HepG2 (cell line): ENCODE measurements around the gene RPS2. TPM values are rescaled to one million over a fixed set of nuclear protein-coding genes. Genes with fewer than 3 reads are reported as not detected.

Experiments
- AGO1 ChIP-seq: fragments of 200-400 bp; formaldehyde crosslinking; IDR thresholded peaks from 2 replicates; pipeline ENCODE4 v1.6.1; 2017; ENCODE audit warnings: mild to moderate bottlenecking, low read depth, low read length, moderate library complexity; ENCODE audit not compliant: poor library complexity, severe bottlenecking
- ELF3 ChIP-seq: IDR thresholded peaks from 2 replicates; pipeline ENCODE4 v1.6.1; 2016; ENCODE audit warnings: missing genetic modification reagents, missing compliant biosample characterization
- HOXA9 ChIP-seq: sonication (generic); formaldehyde crosslinking; IDR thresholded peaks from 2 replicates; pipeline ENCODE4 v1.8.1; 2022; ENCODE audit warnings: missing genetic modification reagents, mild to moderate bottlenecking, moderate library complexity, borderline replicate concordance
- KLF6 ChIP-seq: IDR thresholded peaks from 2 replicates; pipeline ENCODE4 v1.8.0; 2016; ENCODE audit warnings: missing biosample characterization, missing genetic modification reagents
- LCORL ChIP-seq, 2 experiments: fragments of 450-650 bp in 1 of 2; sonication (generic) in 1 of 2; formaldehyde crosslinking in 1 of 2; IDR thresholded peaks; 2 replicates each; pipeline versions ENCODE4 v1.5.0 to v1.6.1; 2017 to 2020; ENCODE audit warnings: antibody characterized with exemption in 1 of 2, missing genetic modification reagents in 1 of 2
- MEF2D ChIP-seq: sonication (generic); formaldehyde crosslinking; IDR thresholded peaks from 2 replicates; pipeline ENCODE4 v1.5.1; 2020; ENCODE audit warnings: mild to moderate bottlenecking, missing genetic modification reagents
- RARG ChIP-seq: sonication (generic); formaldehyde crosslinking; IDR thresholded peaks from 2 replicates; pipeline ENCODE4 v1.4.0; 2020; ENCODE audit warnings: low read depth, mild to moderate bottlenecking, missing genetic modification reagents
- RBM22 ChIP-seq: fragments of 200-400 bp; formaldehyde crosslinking; optimal IDR thresholded peaks from 2 replicates; pipeline ENCODE3; 2017; ENCODE audit warnings: mild to moderate bottlenecking, low read length, moderate library complexity
- ZNF124 ChIP-seq: sonication (generic); formaldehyde crosslinking; IDR thresholded peaks from 2 replicates; pipeline ENCODE4 v1.4.0; 2020; ENCODE audit warnings: missing genetic modification reagents
- ZNF20 ChIP-seq: sonication (generic); formaldehyde crosslinking; IDR thresholded peaks from 2 replicates; pipeline ENCODE4 v1.4.0; 2020; ENCODE audit warnings: mild to moderate bottlenecking, moderate library complexity, missing genetic modification reagents
- ZNF354B ChIP-seq: sonication (generic); formaldehyde crosslinking; IDR thresholded peaks from 2 replicates; pipeline ENCODE4 v1.8.0; 2022; ENCODE audit warnings: mild to moderate bottlenecking, missing genetic modification reagents
- ZNF558 ChIP-seq: sonication (generic); formaldehyde crosslinking; IDR thresholded peaks from 2 replicates; pipeline ENCODE4 v1.9.0; 2022; ENCODE audit warnings: mild to moderate bottlenecking, missing genetic modification reagents, borderline replicate concordance
- ZNF567 ChIP-seq: sonication (generic); formaldehyde crosslinking; IDR thresholded peaks from 2 replicates; pipeline ENCODE4 v1.8.1; 2023; ENCODE audit warnings: mild to moderate bottlenecking, missing genetic modification reagents, borderline replicate concordance
- ZNF766 ChIP-seq: sonication (generic); formaldehyde crosslinking; IDR thresholded peaks from 2 replicates; pipeline ENCODE4 v1.5.0; 2020; ENCODE audit warnings: missing genetic modification reagents, borderline replicate concordance
- ZNF792 ChIP-seq: IDR thresholded peaks from 2 replicates; pipeline ENCODE4 v1.6.1; 2016
- polyA plus RNA-seq, 8 experiments: library from polyadenylated mRNA; depleted of rRNA in 3 of 8; stranded (reverse) in 7 of 8; unstranded in 1 of 8; fragments of >200 nt; fragmentation: Illumina TruSeq in 4 of 8; extraction: Trizol in 4 of 8; gene quantifications; 2 replicates each; pipeline versions ENCODE4 v1.2.1 to v1.2.3, GENCODE V29; 2011 to 2016; ENCODE audit warnings: low read depth in 4 of 8, missing spikeins in 1 of 8, mixed read lengths in 1 of 8; ENCODE audit not compliant: insufficient read depth in 1 of 8
- total RNA-seq, 5 experiments: library from RNA; depleted of rRNA; stranded (reverse); fragments of >200 nt; fragmentation: Illumina TruSeq; extraction: Trizol; gene quantifications; 2 replicates each; pipeline ENCODE4 v1.2.3, GENCODE V29; 2016; ENCODE audit warnings: low read depth in 1 of 5
- TF ChIP-seq, protein P1 (sequence below), 2 experiments: fragments of 450-650 bp in 1 of 2; sonication (generic) in 1 of 2; formaldehyde crosslinking; IDR thresholded peaks; 2 replicates each; pipeline versions ENCODE4 v1.5.0 to v1.8.0; 2020 to 2022; ENCODE audit warnings: mild to moderate bottlenecking in 1 of 2, missing genetic modification reagents in 1 of 2
- TF ChIP-seq, protein P2 (sequence below), 2 experiments: sonication (generic) in 1 of 2; formaldehyde crosslinking in 1 of 2; IDR thresholded peaks; 2 replicates each; pipeline versions ENCODE4 v1.6.1 to v1.9.0; 2014 to 2022; ENCODE audit warnings: antibody characterized with exemption in 1 of 2, borderline replicate concordance in 1 of 2, inconsistent platforms in 1 of 2, low read depth in 1 of 2, missing genetic modification reagents in 1 of 2
- TF ChIP-seq, protein P3 (sequence below): sonication (generic); formaldehyde crosslinking; IDR thresholded peaks from 2 replicates; pipeline ENCODE4 v1.5.1; 2020; ENCODE audit warnings: missing genetic modification reagents, mild to moderate bottlenecking, borderline replicate concordance
- TF ChIP-seq, protein P4 (sequence below): IDR thresholded peaks from 2 replicates; pipeline ENCODE4 v1.6.1; 2012; ENCODE audit warnings: inconsistent platforms

The RPS2 gene
- total and polyA plus RNA-seq, 2 of the 13 experiments (the other 11 are each of a cell fraction or from before 2014, with no cell fraction given): 1,908 to 4,514 TPM

DNA sequence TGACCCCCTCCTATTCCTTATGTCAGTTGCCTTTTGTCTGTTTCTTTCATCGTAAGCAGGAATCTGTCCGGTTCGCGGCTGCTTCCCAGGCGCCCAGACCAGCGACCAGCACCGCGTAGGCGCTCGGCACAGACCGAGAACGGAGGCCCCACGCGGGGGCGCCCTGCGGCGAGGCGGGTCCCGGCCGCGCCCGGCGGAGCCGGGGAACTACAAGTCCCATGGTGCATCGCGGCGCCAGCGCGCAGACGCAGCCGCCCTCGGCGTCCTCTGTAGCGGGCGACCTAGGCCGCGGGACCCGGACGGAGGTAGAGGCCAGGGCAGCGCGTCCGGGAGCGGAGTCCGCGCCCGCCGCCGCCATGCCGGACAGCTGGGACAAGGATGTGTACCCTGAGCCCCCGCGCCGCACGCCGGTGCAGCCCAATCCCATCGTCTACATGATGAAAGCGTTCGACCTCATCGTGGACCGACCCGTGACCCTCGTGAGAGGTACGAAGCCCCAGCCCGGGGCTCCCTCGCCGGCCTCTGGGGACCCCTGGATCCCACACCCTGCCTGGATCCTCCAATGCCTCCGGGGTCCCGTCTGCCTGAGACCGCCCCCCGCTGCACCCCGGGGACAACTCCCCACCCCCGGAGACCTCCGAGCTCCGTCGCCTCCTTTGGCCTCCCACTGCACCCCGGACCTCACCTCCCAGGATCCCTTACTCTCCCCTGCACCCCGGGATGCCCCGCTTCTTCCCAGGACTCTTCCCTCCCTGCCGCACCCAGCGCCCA is 5.2 kb downstream of the RPS2 start, which contains the start of gene NDUFB10 (continued):
- TF ChIP-seq RARG (CRISPR knock-in tag) (no peak), ZNF124 (CRISPR knock-in tag) (0 out of 2 replicates have a peak, but pooled peaks have one; percentile 24), AGO1 (peak; percentile 42), ZNF567 (CRISPR knock-in tag) (0 out of 2 replicates have a peak, but pooled peaks have one; percentile 23), ZNF354B (CRISPR knock-in tag) (peak; percentile 64; the same call in 1 of the 2 replicates), ZNF558 (CRISPR knock-in tag) (peak; percentile 57; the same call in 1 of the 2 replicates), MEF2D (CRISPR knock-in tag) (0 out of 2 replicates have a peak, but pooled peaks have one; percentile 25), ZNF20 (CRISPR knock-in tag) (no peak), KLF6 (peak; percentile 84), LCORL (IDR thresholded peaks at IDR 0.05) (no peak), LCORL (CRISPR knock-in tag; IDR thresholded peaks at IDR 0.05) (peak; percentile 79; the same call in 1 of the 2 replicates), HOXA9 (CRISPR knock-in tag) (peak; percentile 49; the same call in 1 of the 2 replicates), ZNF766 (CRISPR knock-in tag) (0 out of 2 replicates have a peak, but pooled peaks have one; percentile 61), RBM22 (no peak), ZNF792 (CRISPR knock-in tag) (peak; percentile 28; the same call in 1 of the 2 replicates), ELF3 (CRISPR knock-in tag) (peak; percentile 44)
- TF ChIP-seq, protein P1, sequence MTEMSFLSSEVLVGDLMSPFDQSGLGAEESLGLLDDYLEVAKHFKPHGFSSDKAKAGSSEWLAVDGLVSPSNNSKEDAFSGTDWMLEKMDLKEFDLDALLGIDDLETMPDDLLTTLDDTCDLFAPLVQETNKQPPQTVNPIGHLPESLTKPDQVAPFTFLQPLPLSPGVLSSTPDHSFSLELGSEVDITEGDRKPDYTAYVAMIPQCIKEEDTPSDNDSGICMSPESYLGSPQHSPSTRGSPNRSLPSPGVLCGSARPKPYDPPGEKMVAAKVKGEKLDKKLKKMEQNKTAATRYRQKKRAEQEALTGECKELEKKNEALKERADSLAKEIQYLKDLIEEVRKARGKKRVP (CRISPR knock-in tag; IDR thresholded peaks at IDR 0.05): 0 out of 4 replicates have a peak, but pooled peaks of 1 of the 2 experiments have one; percentile 12
- TF ChIP-seq, protein P2, sequence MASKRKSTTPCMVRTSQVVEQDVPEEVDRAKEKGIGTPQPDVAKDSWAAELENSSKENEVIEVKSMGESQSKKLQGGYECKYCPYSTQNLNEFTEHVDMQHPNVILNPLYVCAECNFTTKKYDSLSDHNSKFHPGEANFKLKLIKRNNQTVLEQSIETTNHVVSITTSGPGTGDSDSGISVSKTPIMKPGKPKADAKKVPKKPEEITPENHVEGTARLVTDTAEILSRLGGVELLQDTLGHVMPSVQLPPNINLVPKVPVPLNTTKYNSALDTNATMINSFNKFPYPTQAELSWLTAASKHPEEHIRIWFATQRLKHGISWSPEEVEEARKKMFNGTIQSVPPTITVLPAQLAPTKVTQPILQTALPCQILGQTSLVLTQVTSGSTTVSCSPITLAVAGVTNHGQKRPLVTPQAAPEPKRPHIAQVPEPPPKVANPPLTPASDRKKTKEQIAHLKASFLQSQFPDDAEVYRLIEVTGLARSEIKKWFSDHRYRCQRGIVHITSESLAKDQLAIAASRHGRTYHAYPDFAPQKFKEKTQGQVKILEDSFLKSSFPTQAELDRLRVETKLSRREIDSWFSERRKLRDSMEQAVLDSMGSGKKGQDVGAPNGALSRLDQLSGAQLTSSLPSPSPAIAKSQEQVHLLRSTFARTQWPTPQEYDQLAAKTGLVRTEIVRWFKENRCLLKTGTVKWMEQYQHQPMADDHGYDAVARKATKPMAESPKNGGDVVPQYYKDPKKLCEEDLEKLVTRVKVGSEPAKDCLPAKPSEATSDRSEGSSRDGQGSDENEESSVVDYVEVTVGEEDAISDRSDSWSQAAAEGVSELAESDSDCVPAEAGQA (IDR thresholded peaks at IDR 0.05; ENCODE audit: low read depth): no peak
- TF ChIP-seq, protein P2 (CRISPR knock-in tag; IDR thresholded peaks at IDR 0.05; ENCODE audit: borderline replicate concordance): 0 out of 2 replicates have a peak, but pooled peaks have one; percentile 33
- TF ChIP-seq, protein P3, sequence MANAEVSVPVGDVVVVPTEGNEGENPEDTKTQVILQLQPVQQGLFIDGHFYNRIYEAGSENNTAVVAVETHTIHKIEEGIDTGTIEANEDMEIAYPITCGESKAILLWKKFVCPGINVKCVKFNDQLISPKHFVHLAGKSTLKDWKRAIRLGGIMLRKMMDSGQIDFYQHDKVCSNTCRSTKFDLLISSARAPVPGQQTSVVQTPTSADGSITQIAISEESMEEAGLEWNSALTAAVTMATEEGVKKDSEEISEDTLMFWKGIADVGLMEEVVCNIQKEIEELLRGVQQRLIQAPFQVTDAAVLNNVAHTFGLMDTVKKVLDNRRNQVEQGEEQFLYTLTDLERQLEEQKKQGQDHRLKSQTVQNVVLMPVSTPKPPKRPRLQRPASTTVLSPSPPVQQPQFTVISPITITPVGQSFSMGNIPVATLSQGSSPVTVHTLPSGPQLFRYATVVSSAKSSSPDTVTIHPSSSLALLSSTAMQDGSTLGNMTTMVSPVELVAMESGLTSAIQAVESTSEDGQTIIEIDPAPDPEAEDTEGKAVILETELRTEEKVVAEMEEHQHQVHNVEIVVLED (CRISPR knock-in tag): peak; percentile 94
- TF ChIP-seq, protein P4, sequence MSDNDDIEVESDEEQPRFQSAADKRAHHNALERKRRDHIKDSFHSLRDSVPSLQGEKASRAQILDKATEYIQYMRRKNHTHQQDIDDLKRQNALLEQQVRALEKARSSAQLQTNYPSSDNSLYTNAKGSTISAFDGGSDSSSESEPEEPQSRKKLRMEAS: peak; percentile 74; the same call in 1 of the 2 replicates
